Colonic mucosa (tissue), 4 donors: ENCODE results near the gene WNT2. TPM values are rescaled to one million over a fixed set of nuclear protein-coding genes. Genes with fewer than 3 reads are reported as not detected.

Experiments used
- DNase-seq: peaks from one replicate; pipeline ENCODE4 v3.0.0-alpha.2; 2020
- H3K27ac ChIP-seq: fragments of 200-600 bp; one replicate; pipeline ENCODE4 v1.8.0; 2021
- H3K27me3 ChIP-seq: fragments of 200-600 bp; one replicate; pipeline ENCODE4 v1.8.0; 2021
- H3K36me3 ChIP-seq: fragments of 200-600 bp; one replicate; pipeline ENCODE4 v1.8.0; 2021
- H3K4me1 ChIP-seq: fragments of 200-600 bp; one replicate; pipeline ENCODE4 v1.8.0; 2021; ENCODE audit warnings: mild to moderate bottlenecking
- H3K4me3 ChIP-seq: fragments of 200-600 bp; one replicate; pipeline ENCODE4 v1.8.0; 2021
- H3K9ac ChIP-seq, 2 donors: one replicate each; pipeline ENCODE4 v1.7.0; 2013; ENCODE audit warnings: control low read depth in 2 of 2, low read depth in 2 of 2, low read length in 2 of 2
- H3K9me3 ChIP-seq: fragments of 200-600 bp; one replicate; pipeline ENCODE4 v1.8.0; 2021
- intact Hi-C: fragments of 100-400 bp; cut with DNase I; formaldehyde crosslinking; loops from one replicate; pipeline ENCODE4 v1.14.1; 2022
- total RNA-seq, 2 donors: library from RNA; stranded (reverse); fragmentation: NEBNext Ultra II Directional in 1 of 2; extraction: Animal tissue kit (Norgen Biotek cat#: 25700) in 1 of 2; gene quantifications; one replicate each; pipeline ENCODE4 v1.2.1, GENCODE V29; 2021
- TF ChIP-seq, protein P1 (sequence below): fragments of 200-600 bp; IDR thresholded peaks from one replicate; pipeline ENCODE4 v1.8.0; 2022; ENCODE audit warnings: antibody characterized with exemption, mild to moderate bottlenecking
- donor health status: healthy.
- donor health status: DM: no; HTN: no; CAD: no.
- donor health status: DM: no; HTN: no; CAD: no.

WNT2 gene
- total RNA-seq, 2 donors from 2014 or later, result 0.11 TPM; not detected in 1

DNA sequence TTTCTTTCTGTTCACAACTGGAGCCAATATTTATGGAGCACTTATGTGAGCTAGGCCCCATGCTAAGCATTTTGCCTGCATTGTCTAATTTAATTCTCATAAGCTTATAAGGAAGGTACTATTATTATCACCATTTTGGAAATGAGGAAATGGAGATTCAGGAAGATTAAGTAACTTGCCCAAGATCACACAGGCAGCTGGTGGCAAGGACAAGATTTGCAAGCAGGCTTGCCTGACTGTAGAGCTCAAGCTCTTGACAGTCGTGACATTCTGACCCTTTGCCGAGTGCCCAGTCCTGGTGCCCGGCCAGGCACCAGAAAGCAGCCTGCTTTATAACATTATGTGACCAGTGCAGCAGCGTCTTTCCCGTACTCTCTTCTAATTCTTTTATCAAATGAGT, 38.2 kb downstream of the WNT2 start:
- DNase-seq, result no peak
- intact Hi-C loops, result no loop called here
- TF ChIP-seq, protein P1, sequence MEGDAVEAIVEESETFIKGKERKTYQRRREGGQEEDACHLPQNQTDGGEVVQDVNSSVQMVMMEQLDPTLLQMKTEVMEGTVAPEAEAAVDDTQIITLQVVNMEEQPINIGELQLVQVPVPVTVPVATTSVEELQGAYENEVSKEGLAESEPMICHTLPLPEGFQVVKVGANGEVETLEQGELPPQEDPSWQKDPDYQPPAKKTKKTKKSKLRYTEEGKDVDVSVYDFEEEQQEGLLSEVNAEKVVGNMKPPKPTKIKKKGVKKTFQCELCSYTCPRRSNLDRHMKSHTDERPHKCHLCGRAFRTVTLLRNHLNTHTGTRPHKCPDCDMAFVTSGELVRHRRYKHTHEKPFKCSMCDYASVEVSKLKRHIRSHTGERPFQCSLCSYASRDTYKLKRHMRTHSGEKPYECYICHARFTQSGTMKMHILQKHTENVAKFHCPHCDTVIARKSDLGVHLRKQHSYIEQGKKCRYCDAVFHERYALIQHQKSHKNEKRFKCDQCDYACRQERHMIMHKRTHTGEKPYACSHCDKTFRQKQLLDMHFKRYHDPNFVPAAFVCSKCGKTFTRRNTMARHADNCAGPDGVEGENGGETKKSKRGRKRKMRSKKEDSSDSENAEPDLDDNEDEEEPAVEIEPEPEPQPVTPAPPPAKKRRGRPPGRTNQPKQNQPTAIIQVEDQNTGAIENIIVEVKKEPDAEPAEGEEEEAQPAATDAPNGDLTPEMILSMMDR, result no peak

DNA sequence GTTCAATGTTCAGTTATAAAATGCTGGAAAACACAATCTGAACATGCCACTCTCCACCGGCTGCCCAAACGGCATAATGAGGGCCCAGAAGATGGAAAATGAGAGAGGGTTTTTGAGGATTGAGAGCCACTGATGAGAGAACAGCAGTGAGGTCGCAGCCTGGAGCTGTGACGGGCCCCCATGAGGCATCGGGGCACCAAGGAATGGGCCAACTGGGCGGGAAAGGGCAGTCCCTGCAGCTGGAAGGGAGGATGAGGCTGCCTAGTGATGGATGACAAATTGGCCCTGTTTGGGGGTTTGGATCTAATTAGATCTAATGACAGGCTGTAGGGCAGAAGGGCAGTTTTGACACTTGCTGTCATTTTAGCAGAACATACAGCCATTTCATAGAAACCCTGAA, 39.1 kb downstream of the WNT2 start:
- Histone ChIP-seq H3K9me3 (no peaks in the 10 kb centered on the region), H3K27me3 (no peaks in the 10 kb centered on the region), H3K36me3 (no peaks in the 10 kb centered on the region), H3K4me3 (no peak overlapping the region), H3K27ac (no peak overlapping the region), H3K9ac (no peak overlapping the region), H3K4me1 (no peaks in the 10 kb centered on the region)
- DNase-seq, result no peak
- intact Hi-C loops, result no loop called here
- TF ChIP-seq, protein P1, result no peak

More for the DNA sequence above, 38.2 kb downstream of the WNT2 start:
- H3K4me1 ChIP-seq, result no peaks in the 10 kb centered on the region
- no peaks in the 10 kb centered on the region for H3K9me3 ChIP-seq
- H3K27ac ChIP-seq, result no peak overlapping the region
- H3K4me3 ChIP-seq, result no peak overlapping the region
- H3K36me3 ChIP-seq, result no peaks in the 10 kb centered on the region
- H3K27me3 ChIP-seq, result no peaks in the 10 kb centered on the region
- no peak overlapping the region for H3K9ac ChIP-seq

DNA sequence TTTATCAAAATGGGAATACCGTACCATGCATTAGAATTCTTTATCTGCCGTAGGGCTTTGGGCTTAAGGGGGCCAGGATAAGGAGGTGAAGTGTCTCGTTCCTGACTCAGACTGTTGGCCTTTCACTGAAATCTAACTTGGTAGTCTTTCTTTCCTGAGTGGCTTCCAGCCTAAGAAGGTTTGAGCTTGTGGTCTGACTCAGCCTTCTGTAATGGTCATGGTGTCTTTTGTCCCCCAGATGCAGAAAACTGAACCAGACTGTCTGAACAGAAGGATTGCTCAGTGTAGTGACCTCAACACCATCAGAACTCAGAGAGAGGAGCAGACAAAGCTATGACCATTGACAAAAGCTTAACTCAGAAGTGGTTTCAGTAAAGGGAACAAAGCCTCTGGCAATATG, 39.5 kb downstream of the WNT2 start:
- DNase-seq, result no peak
- Histone ChIP-seq H3K27me3 (no peaks in the 10 kb centered on the region), H3K36me3 (no peaks in the 10 kb centered on the region), H3K9ac (no peak overlapping the region), H3K9me3 (no peaks in the 10 kb centered on the region), H3K4me3 (no peak overlapping the region), H3K27ac (no peak overlapping the region), H3K4me1 (no peaks in the 10 kb centered on the region)
- TF ChIP-seq, protein P1, result no peak
- intact Hi-C loops, result no loop called here

DNA sequence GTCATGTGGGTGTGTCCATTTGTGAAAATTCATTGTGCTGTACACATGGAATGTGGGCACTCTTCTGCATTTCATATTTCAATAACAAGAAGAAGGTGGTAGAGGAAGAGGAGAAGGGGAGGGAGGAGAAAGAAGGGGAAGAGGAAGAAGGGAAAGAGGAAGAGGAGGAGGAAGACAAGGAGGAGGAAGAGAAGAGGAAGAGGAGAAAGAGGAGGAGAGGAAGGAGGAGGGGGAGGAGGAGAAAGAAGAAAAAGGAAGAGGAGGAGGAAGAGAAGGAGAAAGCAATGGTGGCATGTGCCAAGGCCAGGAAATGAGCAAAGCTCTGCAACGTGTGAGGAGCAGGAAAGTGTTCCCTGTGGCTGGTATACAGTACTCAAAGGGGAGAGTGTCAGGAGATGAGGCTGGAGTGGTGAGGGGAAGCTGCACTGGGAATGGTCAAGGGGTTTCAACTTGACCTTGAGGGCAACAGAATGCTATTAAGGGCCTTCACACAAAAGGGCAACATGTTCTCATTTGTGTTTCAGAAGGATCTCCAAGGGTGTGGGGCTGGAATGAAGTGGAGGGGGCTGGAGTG, 40.5 kb downstream of the WNT2 start:
- TF ChIP-seq, protein P1, result no peak
- Histone ChIP-seq H3K4me1 (no peaks in the 10 kb centered on the region), H3K27ac (no peak overlapping the region), H3K9ac (no peak overlapping the region), H3K36me3 (no peaks in the 10 kb centered on the region), H3K9me3 (no peaks in the 10 kb centered on the region), H3K4me3 (no peak overlapping the region), H3K27me3 (no peaks in the 10 kb centered on the region)
- intact Hi-C loops, result no loop called here
- DNase-seq, result no peak

DNA sequence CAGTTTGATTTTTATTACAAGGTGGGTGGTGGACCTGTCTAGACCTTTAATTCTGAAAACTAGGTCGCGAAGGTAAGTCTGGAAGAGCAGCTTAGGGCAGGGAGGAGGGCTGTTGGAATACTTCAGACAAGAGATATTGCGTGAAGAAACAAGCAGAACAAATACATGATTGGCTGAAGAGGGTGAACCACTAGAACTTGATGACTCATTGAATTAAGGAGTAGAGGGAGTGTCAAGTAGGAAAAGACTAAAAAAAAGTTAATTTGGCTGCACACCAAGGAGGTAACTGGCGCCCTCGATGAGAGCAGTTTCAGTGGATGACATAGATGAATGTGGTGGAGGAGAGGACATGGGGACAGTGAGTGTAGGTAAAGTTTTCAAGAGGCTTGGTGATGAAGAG, 41.3 kb downstream of the WNT2 start:
- no peak overlapping the region for H3K27ac ChIP-seq
- H3K9ac ChIP-seq, result no peak overlapping the region
- H3K9me3 ChIP-seq, result no peaks in the 10 kb centered on the region
- H3K27me3 ChIP-seq, result no peaks in the 10 kb centered on the region
- intact Hi-C loops, result no loop called here
- H3K4me1 ChIP-seq, result no peaks in the 10 kb centered on the region
- H3K4me3 ChIP-seq, result no peak overlapping the region
- TF ChIP-seq, protein P1, result no peak
- no peak for DNase-seq
- no peaks in the 10 kb centered on the region for H3K36me3 ChIP-seq
